HepG2 (cell line): ENCODE measurements around the gene ZDHHC7. TPM values are rescaled to one million over a fixed set of nuclear protein-coding genes. Genes with fewer than 3 reads are reported as not detected.

Experiments used
- ASH2L ChIP-seq: fragments of 300-600, 200-600 bp; sonication (generic); IDR thresholded peaks from 2 replicates; pipeline ENCODE4 v1.7.0; 2017; ENCODE audit warnings: low read depth, mild to moderate bottlenecking, moderate library complexity, mixed read lengths, low read length; ENCODE audit not compliant: insufficient read length
- CEBPZ ChIP-seq: IDR thresholded peaks from 2 replicates; pipeline ENCODE4 v1.6.1; 2012; ENCODE audit warnings: low read length, improper control_type of control experiment
- FOXK2 ChIP-seq: fragments of 450-650 bp; IDR thresholded peaks from 2 replicates; pipeline ENCODE4 v1.6.1; 2016
- HIC2 ChIP-seq: sonication (generic); formaldehyde crosslinking; IDR thresholded peaks from 2 replicates; pipeline ENCODE4 v1.9.0; 2022; ENCODE audit warnings: low read depth, missing genetic modification reagents
- HNRNPUL1 ChIP-seq: fragments of 200-400 bp; formaldehyde crosslinking; IDR thresholded peaks from 2 replicates; pipeline ENCODE4 v1.6.1; 2017; ENCODE audit warnings: low read depth, mild to moderate bottlenecking, low read length, moderate library complexity
- POGZ ChIP-seq: sonication (generic); formaldehyde crosslinking; IDR thresholded peaks from 2 replicates; pipeline ENCODE4 v1.4.0; 2020; ENCODE audit warnings: mild to moderate bottlenecking, missing genetic modification reagents
- ZFP37 ChIP-seq: sonication (generic); formaldehyde crosslinking; IDR thresholded peaks from 2 replicates; pipeline ENCODE4 v1.4.0; 2020; ENCODE audit warnings: missing genetic modification reagents, borderline replicate concordance
- ZFYVE20 ChIP-seq: sonication (generic); formaldehyde crosslinking; IDR thresholded peaks from 2 replicates; pipeline ENCODE4 v1.8.0; 2023; ENCODE audit warnings: low read depth, mild to moderate bottlenecking, moderate library complexity, missing genetic modification reagents, borderline replicate concordance
- ZNF234 ChIP-seq: sonication (generic); formaldehyde crosslinking; conservative IDR thresholded peaks from 2 replicates; pipeline ENCODE4 v1.5.1; 2020; ENCODE audit warnings: mild to moderate bottlenecking, missing genetic modification reagents
- ZNF737 ChIP-seq: sonication (generic); formaldehyde crosslinking; IDR thresholded peaks from 2 replicates; pipeline ENCODE4 v1.5.0; 2020; ENCODE audit warnings: missing genetic modification reagents, mild to moderate bottlenecking, borderline replicate concordance
- ZNF788 ChIP-seq: sonication (generic); formaldehyde crosslinking; IDR thresholded peaks from 2 replicates; pipeline ENCODE4 v1.5.0; 2020; ENCODE audit warnings: mild to moderate bottlenecking, missing genetic modification reagents, borderline replicate concordance
- polyA plus RNA-seq, 8 experiments: library from polyadenylated mRNA; depleted of rRNA in 3 of 8; stranded (reverse) in 7 of 8; unstranded in 1 of 8; fragments of >200 nt; fragmentation: Illumina TruSeq in 4 of 8; extraction: Trizol in 4 of 8; gene quantifications; 2 replicates each; pipeline versions ENCODE4 v1.2.1 to v1.2.3, GENCODE V29; 2011 to 2016; ENCODE audit warnings: low read depth in 4 of 8, missing spikeins in 1 of 8, mixed read lengths in 1 of 8; ENCODE audit not compliant: insufficient read depth in 1 of 8
- total RNA-seq, 5 experiments: library from RNA; depleted of rRNA; stranded (reverse); fragments of >200 nt; fragmentation: Illumina TruSeq; extraction: Trizol; gene quantifications; 2 replicates each; pipeline ENCODE4 v1.2.3, GENCODE V29; 2016; ENCODE audit warnings: low read depth in 1 of 5

Gene ZDHHC7
- total and polyA plus RNA-seq, 2 of the 13 experiments (the other 11 are each of a cell fraction or from before 2014, with no cell fraction given), result 46.8 to 67.6 TPM

GRCh38 chr16:85057212-85057889 lies 46.0 kb upstream of the ZDHHC7 start (continued):
- no peak for TF ChIP-seq FOXK2
- TF ChIP-seq POGZ (CRISPR knock-in tag), result no peak
- TF ChIP-seq HIC2 (CRISPR knock-in tag), result no peak
- TF ChIP-seq ZNF788 (CRISPR knock-in tag), result peak; percentile 35; the same call in 1 of the 2 replicates
- TF ChIP-seq ZFP37 (CRISPR knock-in tag), result no peak
- TF ChIP-seq CEBPZ, result no peak
- no peak for TF ChIP-seq ZNF737
- TF ChIP-seq ZNF234 (CRISPR knock-in tag), result no peak
- TF ChIP-seq ZFYVE20, result no peak
- peak; percentile 16 for TF ChIP-seq ASH2L
- TF ChIP-seq HNRNPUL1, result no peak
